HEK293T (cell line): ENCODE data around the gene DNMT1.

Experiments used
- CTCF ChIA-PET: fragments of 350-600 bp; formaldehyde crosslinking; extraction: SDS; loops from one replicate; lab custom pipeline; 2021; ENCODE audit warnings: antibody characterized with exemption, inconsistent platforms; lab: Yijun Ruan, JAX
- POLR2A ChIA-PET: fragments of 350-600 bp; formaldehyde crosslinking; extraction: SDS; loops from one replicate; lab custom pipeline; 2020; ENCODE audit warnings: antibody characterized with exemption, inconsistent platforms; lab: Yijun Ruan, JAX
- DNase-seq: peaks from one replicate; pipeline ENCODE4 v3.0.0; 2012; ENCODE audit warnings: mixed read lengths; ENCODE audit errors: extremely low spot score
- ARNT ChIP-seq: fragments of 450-650 bp; IDR thresholded peaks from 2 replicates; pipeline ENCODE4 v1.6.1; 2017; ENCODE audit warnings: mild to moderate bottlenecking
- BHLHE40 ChIP-seq: fragments of 450-650 bp; IDR thresholded peaks from 2 replicates; pipeline ENCODE4 v1.6.1; 2016; ENCODE audit warnings: mild to moderate bottlenecking, moderate library complexity, borderline replicate concordance
- CTBP1 ChIP-seq: fragments of 450-650 bp; IDR thresholded peaks from 2 replicates; pipeline ENCODE4 v1.6.1; 2016; ENCODE audit warnings: borderline replicate concordance
- ELF4 ChIP-seq: fragments of 450-650 bp; IDR thresholded peaks from 2 replicates; pipeline ENCODE4 v1.6.1; 2017; ENCODE audit warnings: antibody characterized with exemption
- FOXA1 ChIP-seq: fragments of 450-650 bp; IDR thresholded peaks from 2 replicates; pipeline ENCODE4 v1.6.1; 2016; ENCODE audit warnings: mild to moderate bottlenecking
- FOXK2 ChIP-seq: fragments of 450-650 bp; IDR thresholded peaks from 2 replicates; pipeline ENCODE4 v1.6.1; 2016; ENCODE audit warnings: mild to moderate bottlenecking
- FOXM1 ChIP-seq: fragments of 450-650 bp; IDR thresholded peaks from 2 replicates; pipeline ENCODE4 v1.6.1; 2017; ENCODE audit warnings: mild to moderate bottlenecking, borderline replicate concordance
- HDGF ChIP-seq: fragments of 450-650 bp; IDR thresholded peaks from 2 replicates; pipeline ENCODE4 v1.6.1; 2017; ENCODE audit warnings: antibody characterized with exemption, borderline replicate concordance
- L3MBTL2 ChIP-seq: fragments of 450-650 bp; conservative IDR thresholded peaks from 2 replicates; pipeline ENCODE4 v1.6.1; 2016; ENCODE audit warnings: mild to moderate bottlenecking
- LEF1 ChIP-seq: fragments of 450-650 bp; IDR thresholded peaks from 2 replicates; pipeline ENCODE4 v1.6.1; 2017; ENCODE audit warnings: mild to moderate bottlenecking, borderline replicate concordance
- NFRKB ChIP-seq: fragments of 450-650 bp; IDR thresholded peaks from 2 replicates; pipeline ENCODE4 v1.6.1; 2016; ENCODE audit warnings: mild to moderate bottlenecking, moderate library complexity
- SP1 ChIP-seq: fragments of 450-650 bp; IDR thresholded peaks from 2 replicates; pipeline ENCODE4 v1.6.1; 2017
- SUZ12 ChIP-seq: fragments of 450-650 bp; IDR thresholded peaks from 2 replicates; pipeline ENCODE4 v1.6.1; 2016; ENCODE audit warnings: mild to moderate bottlenecking
- TARDBP ChIP-seq: fragments of 450-650 bp; IDR thresholded peaks from 2 replicates; pipeline ENCODE4 v1.6.1; 2016
- ZNF384 ChIP-seq: fragments of 450-650 bp; IDR thresholded peaks from 2 replicates; pipeline ENCODE4 v1.6.1; 2016
- TF ChIP-seq, protein P1 (sequence below): fragments of 450-650 bp; IDR thresholded peaks from 2 replicates; pipeline ENCODE4 v1.6.1; 2016

DNMT1 gene

GRCh38 chr19:10224337-10224736 is 29.6 kb upstream of the DNMT1 start:
- ChIA-PET CTCF (no interaction called here), POLR2A (no interaction called here)
- no peak for DNase-seq
- TF ChIP-seq L3MBTL2 (no peak), HDGF (no peak), SUZ12 (no peak), TARDBP (no peak), FOXM1 (no peak), FOXK2 (no peak), NFRKB (no peak)

- no peak for TF ChIP-seq SP1
- no peak for TF ChIP-seq BHLHE40
- no peak for TF ChIP-seq FOXK2
- TF ChIP-seq ARNT = no peak
- no peak for TF ChIP-seq ZNF384
- TF ChIP-seq CTBP1 = no peak
- no peak for TF ChIP-seq FOXA1
- TF ChIP-seq ELF4 = no peak
- TF ChIP-seq LEF1 = no peak
- TF ChIP-seq, protein P1, sequence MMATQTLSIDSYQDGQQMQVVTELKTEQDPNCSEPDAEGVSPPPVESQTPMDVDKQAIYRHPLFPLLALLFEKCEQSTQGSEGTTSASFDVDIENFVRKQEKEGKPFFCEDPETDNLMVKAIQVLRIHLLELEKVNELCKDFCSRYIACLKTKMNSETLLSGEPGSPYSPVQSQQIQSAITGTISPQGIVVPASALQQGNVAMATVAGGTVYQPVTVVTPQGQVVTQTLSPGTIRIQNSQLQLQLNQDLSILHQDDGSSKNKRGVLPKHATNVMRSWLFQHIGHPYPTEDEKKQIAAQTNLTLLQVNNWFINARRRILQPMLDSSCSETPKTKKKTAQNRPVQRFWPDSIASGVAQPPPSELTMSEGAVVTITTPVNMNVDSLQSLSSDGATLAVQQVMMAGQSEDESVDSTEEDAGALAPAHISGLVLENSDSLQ = no peak
- TF ChIP-seq TARDBP = no peak
- no peak for TF ChIP-seq FOXM1
- no peak for TF ChIP-seq NFRKB
- no peak for TF ChIP-seq L3MBTL2
- no peak for TF ChIP-seq HDGF
- TF ChIP-seq SUZ12 = no peak
- DNase-seq = no peak
- POLR2A ChIA-PET = no interaction called here
- CTCF ChIA-PET = no interaction called here
Measured at GRCh38 chr19:10223488-10224213, 28.9 kb upstream of the DNMT1 start.

GRCh38 chr19:10222201-10222890 is 27.6 kb upstream of the DNMT1 start:
- POLR2A ChIA-PET = interaction anchor here (1.1 to 2.1 kb wide), 2 partner anchors 9 to 28 kb away, joined by 3 to 6 read pairs; partner anchors contain the start of genes DNMT1 and S1PR2
- DNase-seq = no peak
- CTCF ChIA-PET = no interaction called here
- TF ChIP-seq SP1 (no peak), LEF1 (no peak), FOXA1 (no peak), L3MBTL2 (no peak), FOXM1 (no peak), ARNT (no peak), TARDBP (no peak), CTBP1 (no peak), FOXK2 (no peak), SUZ12 (no peak), ELF4 (no peak), ZNF384 (no peak), HDGF (no peak), NFRKB (no peak), BHLHE40 (no peak)
- TF ChIP-seq, protein P1 = no peak

GRCh38 chr19:10220695-10221094 is 25.9 kb upstream of the DNMT1 start:
- DNase-seq = no peak
- POLR2A ChIA-PET = no interaction called here
- CTCF ChIA-PET = interaction anchor here (0.7 to 2.2 kb wide), 2 partner anchors 8 to 29 kb away, joined by 4 to 6 read pairs; no protein-coding TSS in a partner anchor
- TF ChIP-seq HDGF = no peak
- TF ChIP-seq, protein P1 = no peak

DNA sequence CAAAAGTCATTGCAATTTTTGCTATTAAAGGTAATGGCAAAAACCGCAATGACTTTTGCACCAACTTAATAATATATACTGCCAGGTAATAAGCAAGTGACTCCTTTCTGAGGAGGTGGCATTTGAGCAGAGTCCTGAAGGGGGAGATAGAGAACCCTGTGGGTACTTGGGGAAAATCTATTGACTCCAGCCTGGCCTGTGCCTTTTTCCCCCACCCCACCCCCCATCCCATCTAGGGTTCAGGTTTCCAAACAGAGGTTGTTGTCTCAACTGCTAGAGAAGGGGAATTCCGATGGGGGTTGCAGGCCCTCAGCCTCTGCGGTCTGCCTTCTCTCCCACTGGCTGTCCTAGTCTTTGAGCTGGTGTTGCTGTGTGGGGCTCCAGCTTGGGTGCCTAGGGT is 24.9 kb upstream of the DNMT1 start:
- ChIA-PET POLR2A (no interaction called here), CTCF (interaction anchor here (2.2 kb wide), 1 partner anchor 30 kb away, joined by 6 read pairs; no protein-coding TSS in a partner anchor)
- peak; percentile 98 for TF ChIP-seq ELF4
- TF ChIP-seq SUZ12 = no peak
- peak; percentile 61 for DNase-seq

GRCh38 chr19:10217085-10217484 is 22.3 kb upstream of the DNMT1 start:
- ChIA-PET POLR2A (no interaction called here), CTCF (no interaction called here)
- no peak for DNase-seq
- no peak for TF ChIP-seq L3MBTL2
- no peak for TF ChIP-seq SP1
- no peak for TF ChIP-seq FOXA1
- TF ChIP-seq CTBP1 = no peak
- TF ChIP-seq FOXK2 = no peak
- no peak for TF ChIP-seq TARDBP
- TF ChIP-seq NFRKB = no peak
- no peak for TF ChIP-seq FOXM1
